ENCODE measurements around the gene SNAP23.
"Not testable (repeated sequence)": the region's sequence is repeated elsewhere in the genome, so short reads cannot be mapped to it uniquely, and the experiment has no call there.

SNAP23 gene

GRCh38 chr15:42553554-42553953, 58.1 kb downstream of the SNAP23 start:
- TF ChIP-seq, protein P1, sequence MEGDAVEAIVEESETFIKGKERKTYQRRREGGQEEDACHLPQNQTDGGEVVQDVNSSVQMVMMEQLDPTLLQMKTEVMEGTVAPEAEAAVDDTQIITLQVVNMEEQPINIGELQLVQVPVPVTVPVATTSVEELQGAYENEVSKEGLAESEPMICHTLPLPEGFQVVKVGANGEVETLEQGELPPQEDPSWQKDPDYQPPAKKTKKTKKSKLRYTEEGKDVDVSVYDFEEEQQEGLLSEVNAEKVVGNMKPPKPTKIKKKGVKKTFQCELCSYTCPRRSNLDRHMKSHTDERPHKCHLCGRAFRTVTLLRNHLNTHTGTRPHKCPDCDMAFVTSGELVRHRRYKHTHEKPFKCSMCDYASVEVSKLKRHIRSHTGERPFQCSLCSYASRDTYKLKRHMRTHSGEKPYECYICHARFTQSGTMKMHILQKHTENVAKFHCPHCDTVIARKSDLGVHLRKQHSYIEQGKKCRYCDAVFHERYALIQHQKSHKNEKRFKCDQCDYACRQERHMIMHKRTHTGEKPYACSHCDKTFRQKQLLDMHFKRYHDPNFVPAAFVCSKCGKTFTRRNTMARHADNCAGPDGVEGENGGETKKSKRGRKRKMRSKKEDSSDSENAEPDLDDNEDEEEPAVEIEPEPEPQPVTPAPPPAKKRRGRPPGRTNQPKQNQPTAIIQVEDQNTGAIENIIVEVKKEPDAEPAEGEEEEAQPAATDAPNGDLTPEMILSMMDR (conservative IDR thresholded peaks at IDR 0.05; ENCODE audit: low read depth, low read length): no peak
- H3K4me3 ChIP-seq (ENCODE audit: low read length): no peak overlapping the region
- no peak for DNase-seq (ENCODE audit: low read depth)

- not testable (repeated sequence) for H3K4me3 ChIP-seq (ENCODE audit: low read length); DNase-seq (ENCODE audit: low read depth)
Measured at GRCh38 chr15:42556550-42557207, 61.2 kb downstream of the SNAP23 start.

DNA sequence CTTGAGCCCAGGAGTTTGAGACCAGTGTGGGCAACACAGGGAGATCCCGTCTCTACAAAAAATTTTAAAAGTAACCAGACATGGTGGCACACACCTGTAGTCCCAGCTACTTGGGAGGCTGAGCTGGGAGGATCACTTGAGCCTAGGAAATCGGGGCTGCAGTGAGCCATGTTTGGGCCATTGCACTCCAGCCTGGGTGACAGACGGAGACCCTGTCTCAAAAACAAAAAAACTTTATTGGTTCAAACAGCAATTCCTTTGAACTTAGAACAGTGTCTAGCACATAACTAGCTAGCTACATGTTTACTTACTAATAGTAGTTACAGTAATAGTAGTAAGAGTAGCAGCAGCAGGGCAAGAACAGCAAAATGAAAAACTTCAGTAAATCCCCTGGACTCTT, 63.3 kb downstream of the SNAP23 start:
- TF ChIP-seq, protein P1 (conservative IDR thresholded peaks at IDR 0.05; ENCODE audit: low read depth, low read length): no peak

DNA sequence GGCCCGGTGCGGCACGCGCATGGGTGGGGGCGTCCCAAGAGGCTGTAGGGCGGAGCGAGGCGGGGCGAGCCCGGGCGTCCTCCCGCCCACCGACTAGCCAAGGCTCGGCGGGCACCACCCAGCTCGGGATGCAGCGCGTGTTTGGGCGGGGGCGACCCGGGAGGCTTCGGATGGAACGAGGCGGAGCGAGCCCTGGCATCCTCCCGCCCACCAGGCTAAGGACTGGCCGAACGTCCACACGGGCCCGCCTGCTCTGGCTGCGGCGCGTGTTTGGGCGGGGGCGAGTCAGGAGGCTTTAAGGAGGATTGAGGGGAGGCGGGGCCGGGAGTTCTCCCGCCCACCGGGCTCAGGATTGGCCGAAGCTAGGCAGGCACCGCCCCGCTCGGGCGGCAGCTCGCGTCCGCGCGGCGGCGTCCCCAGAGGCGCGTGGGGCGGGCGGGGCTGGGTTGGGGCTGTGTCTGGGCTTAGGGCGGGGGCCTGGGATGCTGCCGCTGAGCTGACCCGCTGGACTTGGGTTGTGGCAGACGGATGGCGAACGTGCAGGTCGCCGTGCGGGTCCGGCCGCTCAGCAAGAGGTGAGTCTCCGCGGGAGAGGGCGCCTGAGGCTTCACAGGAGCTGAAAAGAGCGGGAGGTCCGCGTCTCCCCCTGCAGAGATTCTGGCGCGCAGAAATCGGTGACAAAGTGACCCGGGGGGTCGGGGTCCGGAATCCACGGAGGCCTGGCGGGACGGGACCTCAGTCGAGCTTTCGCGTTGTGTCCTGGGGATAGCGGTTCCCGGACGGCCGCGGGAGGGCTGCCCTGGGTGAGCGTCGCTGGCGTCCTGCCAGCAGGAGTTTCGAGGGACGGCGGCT, 80.0 kb downstream of the SNAP23 start, which contains the start of gene STARD9:
STARD9 (plus strand) TSS at position 419 of the 852 bp plus-strand sequence; CDS start at position 529, 110 bp downstream.
- TF ChIP-seq, protein P1 (conservative IDR thresholded peaks at IDR 0.05; ENCODE audit: low read depth, low read length): no peak
- peak; percentile 95 for DNase-seq (ENCODE audit: low read depth)
- H3K4me3 ChIP-seq (ENCODE audit: low read length): peak within 1 kb of the TSS; percentile 81

More for the DNA sequence above, 63.3 kb downstream of the SNAP23 start:
- H3K4me3 ChIP-seq (ENCODE audit: low read length): no peak overlapping the region
- DNase-seq (ENCODE audit: low read depth): no peak

DNA sequence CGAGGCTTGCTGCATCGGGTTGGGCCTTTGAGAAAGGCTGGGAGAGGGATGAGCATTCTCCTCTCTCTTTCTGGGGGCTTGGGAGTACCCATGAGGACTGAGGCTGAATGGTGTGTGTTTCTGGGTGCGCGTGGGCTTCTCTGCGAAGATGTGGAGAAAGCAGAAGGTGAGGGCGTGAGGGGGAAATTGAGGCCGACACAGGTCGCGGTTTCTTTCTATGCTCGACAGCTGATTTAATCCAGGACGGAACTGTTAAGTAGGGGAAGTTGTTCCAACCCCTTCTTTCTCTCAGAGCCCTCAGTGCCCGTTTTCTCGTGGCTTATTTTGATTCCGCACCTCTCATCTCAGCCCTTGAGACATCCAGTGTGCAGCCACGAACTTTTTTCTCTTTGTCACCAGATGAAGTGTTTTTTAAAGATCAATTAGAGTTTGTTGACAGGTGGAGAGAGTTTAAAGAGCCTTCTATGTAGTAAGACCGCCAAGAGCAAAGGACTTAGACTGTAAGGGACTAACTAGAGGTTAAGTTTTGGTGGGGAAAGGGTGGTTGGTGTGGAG, 80.7 kb downstream of the SNAP23 start:
- H3K4me3 ChIP-seq (ENCODE audit: low read length): peak overlapping the region; percentile 81
- DNase-seq (ENCODE audit: low read depth): no peak
- TF ChIP-seq, protein P1 (conservative IDR thresholded peaks at IDR 0.05; ENCODE audit: low read depth, low read length): no peak

- TF ChIP-seq, protein P1 (conservative IDR thresholded peaks at IDR 0.05; ENCODE audit: low read depth, low read length): no peak
- no peak for DNase-seq (ENCODE audit: low read depth)
- H3K4me3 ChIP-seq (ENCODE audit: low read length): no peak overlapping the region
Measured at GRCh38 chr15:42576776-42577175, 81.3 kb downstream of the SNAP23 start.

DNA sequence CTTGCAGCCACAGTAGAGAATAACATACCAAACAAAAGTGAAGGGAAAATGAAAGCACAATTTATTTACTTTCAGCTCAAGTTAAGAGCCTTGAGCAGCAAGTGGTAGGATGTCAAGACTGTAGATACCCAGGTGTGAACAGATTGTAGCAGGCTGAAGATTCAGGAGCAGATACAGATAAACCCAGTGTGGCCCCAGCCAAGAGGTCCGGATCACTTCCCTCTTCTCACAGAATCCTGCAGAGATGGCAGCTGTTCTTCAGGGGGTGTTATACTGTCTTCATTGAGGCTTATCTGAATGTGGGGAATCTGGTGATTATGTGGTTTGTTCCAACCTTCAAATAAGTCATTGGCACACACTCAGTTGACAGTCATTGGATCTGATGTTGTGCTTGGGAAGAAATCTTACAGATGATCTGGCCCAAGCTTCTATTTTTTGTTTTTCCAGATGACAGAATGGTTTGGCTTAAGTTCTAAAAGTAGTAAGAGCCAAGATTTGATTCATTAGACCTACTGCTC, 82.1 kb downstream of the SNAP23 start:
- TF ChIP-seq, protein P1 (conservative IDR thresholded peaks at IDR 0.05; ENCODE audit: low read depth, low read length): no peak
- DNase-seq (ENCODE audit: low read depth): no peak
- no peak overlapping the region for H3K4me3 ChIP-seq (ENCODE audit: low read length)
